ENCODE results near the gene YWHAH. TPM values are rescaled to one million over a fixed set of nuclear protein-coding genes. Genes with fewer than 3 reads are reported as not detected.

YWHAH gene
- total RNA-seq, 2 donors from 2014 or later: 47.9 to 92.0 TPM

GRCh38 chr22:31945971-31946680 is 1.8 kb downstream of the YWHAH start:
- H3K27me3 ChIP-seq: no peaks in the 10 kb centered on the region
- peak overlapping the region; percentile 92 to 94 for H3K4me3 ChIP-seq
- H3K4me1 ChIP-seq: peaks cover 0 to 43% of the 10 kb centered on the region in 2 donors
- H3K9me3 ChIP-seq: no peaks in the 10 kb centered on the region
- H3K27ac ChIP-seq: peak overlapping the region; percentile 96 to 97
- peaks cover 8% of the 10 kb centered on the region for H3K36me3 ChIP-seq
- no peak for DNase-seq (ENCODE audit: low spot score)
- TF ChIP-seq CTCF (IDR thresholded peaks at IDR 0.05): no peak

DNA sequence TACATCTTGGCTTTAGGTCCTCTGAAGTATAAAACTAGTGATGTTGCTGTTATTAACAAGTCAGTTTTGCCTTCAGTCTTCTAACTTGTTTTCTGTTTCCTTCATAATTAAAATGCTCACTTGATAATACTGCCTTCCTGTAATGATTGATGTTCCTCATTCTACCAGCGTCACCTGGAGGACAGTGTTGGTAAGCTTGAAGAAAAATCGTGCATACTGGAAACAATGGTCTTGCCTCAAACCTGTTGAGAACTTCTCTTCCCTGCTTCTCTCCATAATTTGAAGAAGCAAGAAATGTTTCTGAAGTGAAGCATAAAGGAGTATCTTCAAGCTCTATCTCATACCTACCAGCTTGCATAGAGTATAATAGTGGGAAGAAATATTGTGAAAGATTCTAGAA is 3.0 kb downstream of the YWHAH start:
- Histone ChIP-seq H3K4me1 (peaks cover 0 to 55% of the 10 kb centered on the region in 2 donors), H3K4me3 (no peak overlapping the region), H3K27ac (no peak overlapping the region), H3K27me3 (no peaks in the 10 kb centered on the region), H3K9me3 (no peaks in the 10 kb centered on the region), H3K36me3 (peaks cover 8% of the 10 kb centered on the region)
- no peak for DNase-seq (ENCODE audit: low spot score)
- peak in 1 of 2 donors; percentile 65 for TF ChIP-seq CTCF (IDR thresholded peaks at IDR 0.05)

GRCh38 chr22:31948002-31948401 is 3.7 kb downstream of the YWHAH start:
- no peak for TF ChIP-seq CTCF (IDR thresholded peaks at IDR 0.05)
- DNase-seq (ENCODE audit: low spot score): no peak
- H3K4me1 ChIP-seq: peaks cover 0 to 62% of the 10 kb centered on the region in 2 donors
- H3K27ac ChIP-seq: no peak overlapping the region
- H3K4me3 ChIP-seq: no peak overlapping the region
- H3K9me3 ChIP-seq: no peaks in the 10 kb centered on the region
- no peaks in the 10 kb centered on the region for H3K27me3 ChIP-seq
- H3K36me3 ChIP-seq: peaks cover 8% of the 10 kb centered on the region

DNA sequence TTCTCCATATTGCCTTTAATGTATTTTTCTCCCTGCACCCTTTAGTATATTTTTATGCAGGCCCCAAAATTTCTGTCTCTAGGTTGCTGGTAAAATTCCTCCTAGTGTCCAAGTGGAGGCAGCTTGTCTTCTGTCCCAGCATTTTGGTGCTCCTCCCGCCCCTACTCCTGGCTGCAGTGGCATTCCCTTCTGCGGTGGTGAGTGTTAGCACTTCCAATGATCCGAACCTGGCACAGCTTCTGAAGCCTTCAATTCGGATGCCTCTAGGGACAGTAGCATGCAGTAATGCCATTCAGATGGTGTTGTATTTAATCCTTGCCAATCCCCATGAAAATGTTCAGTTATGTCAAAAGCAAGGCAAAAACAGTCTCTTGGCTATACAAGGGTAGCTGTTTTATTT is 5.9 kb downstream of the YWHAH start:
- Histone ChIP-seq H3K4me3 (no peak overlapping the region), H3K27ac (peak overlapping the region in 1 of 2 donors; percentile 70), H3K9me3 (no peaks in the 10 kb centered on the region), H3K27me3 (no peaks in the 10 kb centered on the region), H3K36me3 (peaks cover 8% of the 10 kb centered on the region), H3K4me1 (peaks cover 0 to 77% of the 10 kb centered on the region in 2 donors)
- no peak for DNase-seq (ENCODE audit: low spot score)
- TF ChIP-seq CTCF (IDR thresholded peaks at IDR 0.05): no peak

DNA sequence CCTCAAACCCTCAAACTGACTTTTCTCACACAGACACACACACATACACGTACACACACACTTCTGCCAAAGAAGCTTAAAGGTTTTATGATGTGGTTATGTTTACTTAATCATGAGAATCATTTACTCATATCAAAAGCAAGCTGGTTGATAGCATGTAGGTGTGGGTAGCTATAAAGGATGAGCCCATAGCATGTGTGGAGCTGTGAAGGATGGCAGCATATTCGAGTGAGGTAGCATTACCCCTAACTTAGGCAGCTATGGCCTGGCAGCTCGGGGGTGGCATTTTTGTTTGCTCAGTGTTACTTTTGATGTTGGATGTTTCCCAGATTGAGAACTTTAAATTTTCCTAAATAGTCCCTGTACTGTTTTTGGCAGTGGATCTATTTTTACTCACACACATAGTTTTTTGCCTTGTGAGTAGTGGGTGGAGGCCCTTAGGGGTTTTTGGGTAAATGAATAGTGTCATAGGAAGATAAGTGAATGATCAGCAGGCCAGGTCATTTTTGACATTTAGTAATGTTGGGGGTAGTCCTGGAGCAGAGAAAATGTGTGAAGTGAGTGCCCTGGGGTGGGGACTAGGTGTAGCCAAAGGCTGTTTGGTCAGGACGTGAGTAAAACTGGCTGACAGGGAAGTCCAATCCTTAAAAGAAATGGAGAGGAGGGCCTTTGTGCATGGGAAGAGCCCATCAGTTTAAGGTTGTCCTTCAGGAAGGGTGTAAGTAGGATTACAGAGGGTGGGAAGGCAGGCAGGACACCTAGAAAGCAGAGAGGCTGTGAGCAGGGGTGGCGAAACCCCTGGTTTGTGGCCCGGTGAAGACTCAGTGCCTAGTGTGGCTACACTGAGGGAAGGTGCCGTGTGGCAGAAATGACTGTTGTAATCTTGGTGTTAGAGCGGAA is 7.1 kb downstream of the YWHAH start:
- H3K9me3 ChIP-seq: no peaks in the 10 kb centered on the region
- no peaks in the 10 kb centered on the region for H3K27me3 ChIP-seq
- peak overlapping the region; percentile 70 to 73 for H3K27ac ChIP-seq
- H3K36me3 ChIP-seq: peaks cover 16% of the 10 kb centered on the region
- TF ChIP-seq CTCF (IDR thresholded peaks at IDR 0.05): no peak
- DNase-seq (ENCODE audit: low spot score): no peak
- peaks cover 0 to 65% of the 10 kb centered on the region in 2 donors for H3K4me1 ChIP-seq
- H3K4me3 ChIP-seq: no peak overlapping the region
